ENCODE measurements around the gene MAPKBP1. TPM values are rescaled to one million over a fixed set of nuclear protein-coding genes. Genes with fewer than 3 reads are reported as not detected.
A peak's percentile ranks its signal among the peaks of the same experiment; 100 is the strongest.

Gene MAPKBP1
- total and polyA plus RNA-seq, 9 of the 15 experiments (the other 6 are each of a cell fraction or from before 2014, with no cell fraction given): 0.15 to 9.5 (median 4.5) TPM

DNA sequence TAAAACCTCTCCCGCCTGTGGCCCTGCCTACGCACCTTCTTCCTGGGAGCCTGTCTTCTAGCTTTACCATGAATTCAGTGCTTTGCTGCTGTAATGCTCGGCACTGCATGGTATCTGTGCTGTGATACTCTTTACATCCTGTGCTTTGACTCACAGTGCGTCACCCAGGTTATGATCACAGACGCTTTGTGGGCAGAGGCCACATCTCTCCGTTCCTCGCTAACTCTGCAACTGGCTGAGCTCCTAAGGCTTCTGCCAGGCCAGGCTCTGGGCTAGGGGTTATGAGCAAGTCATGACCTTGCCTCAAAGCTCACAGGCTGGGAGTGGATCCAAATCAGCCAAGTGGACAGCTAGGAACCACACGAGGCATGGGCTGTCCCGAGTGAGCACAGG is 96.4 kb downstream of the MAPKBP1 start:
- Histone ChIP-seq H3K27me3 (ENCODE audit: control insufficient read depth in 2 of 2, insufficient read depth in 2 of 2, low read length in 2 of 2) (peaks cover 72 to 97% of the 10 kb centered on the region in 2 experiments; a peak in 4 of 5 replicates), H2AFZ (ENCODE audit: low read depth, low read length) (no peak overlapping the region), H3K4me1 (replicated peaks in 1 of 2; ENCODE audit: control insufficient read depth in 2 of 2, insufficient read depth in 2 of 2, low read length in 2 of 2) (peaks cover 0 to 45% of the 10 kb centered on the region in 2 experiments; a peak in 3 of 5 replicates), H3K4me2 (ENCODE audit: insufficient read depth, low read length) (no peak overlapping the region), H3K9me1 (ENCODE audit: control insufficient read depth, insufficient read depth, low read length) (no peaks in the 10 kb centered on the region), H3K79me2 (ENCODE audit: control insufficient read depth, insufficient read depth, low read length) (no peaks in the 10 kb centered on the region), H3K36me3 (ENCODE audit: control insufficient read depth, insufficient read depth, low read length) (no peaks in the 10 kb centered on the region), H3K27ac (ENCODE audit: extremely low read depth, low read depth, low read length) (no peak overlapping the region), H3K4me3 (no peak overlapping the region), H3K9ac (ENCODE audit: insufficient read depth in 1 of 2, low read depth in 2 of 2, low read length in 2 of 2) (peak overlapping the region in 1 of 2 experiments; percentile 0; a peak in 1 of 4 replicates), H3K9me3 (replicated peaks; ENCODE audit: control insufficient read depth, insufficient read depth, low read depth, low read length) (no peaks in the 10 kb centered on the region), H4K20me1 (replicated peaks; ENCODE audit: control insufficient read depth, insufficient read depth, low read length) (peaks cover 32% of the 10 kb centered on the region)
- FAIRE-seq (peak; percentile 55), DNase-seq (ENCODE audit: extremely low read depth in 1 of 4, low spot score in 3 of 4) (peak in 1 of 4 experiments; percentile 46), ATAC-seq (no peak; the same call in 1 of the 3 replicates)
- POLR2A ChIA-PET: interaction anchor here (0.5 to 1.0 kb wide), 6 partner anchors 9 to 294 kb away, joined by 3 to 5 read pairs (median 3); no protein-coding TSS in a partner anchor
- CTCF ChIA-PET (ENCODE audit: low intra/inter-chr PET ratio): no interaction called here
- in situ Hi-C loops (cut with MboI): no loop called here
- WGBS (ENCODE audit: insufficient coverage, low coverage, missing lambda C conversion rate): 5% methylated on average over 9 of the region's 9 CpGs
- intact Hi-C loops (cut with micrococcal nuclease): no loop called here
- no TSS peak for BruUV-seq (replicated peaks)
- TF ChIP-seq ZBED1 (IDR thresholded peaks at IDR 0.05) (no peak), ZBTB1 (CRISPR knock-in tag; IDR thresholded peaks at IDR 0.05; ENCODE audit: borderline replicate concordance, low read depth) (no peak), RCOR1 (IDR thresholded peaks at IDR 0.05; ENCODE audit: borderline replicate concordance in 1 of 2, low read depth in 2 of 2, low read length in 2 of 2) (no peak), OTX1 (CRISPR knock-in tag; IDR thresholded peaks at IDR 0.05) (no peak), ZNF133 (CRISPR knock-in tag; IDR thresholded peaks at IDR 0.05) (no peak), BDP1 (IDR thresholded peaks at IDR 0.05; ENCODE audit: insufficient read depth, insufficient read length) (no peak)
- TF ChIP-seq, protein P1, sequence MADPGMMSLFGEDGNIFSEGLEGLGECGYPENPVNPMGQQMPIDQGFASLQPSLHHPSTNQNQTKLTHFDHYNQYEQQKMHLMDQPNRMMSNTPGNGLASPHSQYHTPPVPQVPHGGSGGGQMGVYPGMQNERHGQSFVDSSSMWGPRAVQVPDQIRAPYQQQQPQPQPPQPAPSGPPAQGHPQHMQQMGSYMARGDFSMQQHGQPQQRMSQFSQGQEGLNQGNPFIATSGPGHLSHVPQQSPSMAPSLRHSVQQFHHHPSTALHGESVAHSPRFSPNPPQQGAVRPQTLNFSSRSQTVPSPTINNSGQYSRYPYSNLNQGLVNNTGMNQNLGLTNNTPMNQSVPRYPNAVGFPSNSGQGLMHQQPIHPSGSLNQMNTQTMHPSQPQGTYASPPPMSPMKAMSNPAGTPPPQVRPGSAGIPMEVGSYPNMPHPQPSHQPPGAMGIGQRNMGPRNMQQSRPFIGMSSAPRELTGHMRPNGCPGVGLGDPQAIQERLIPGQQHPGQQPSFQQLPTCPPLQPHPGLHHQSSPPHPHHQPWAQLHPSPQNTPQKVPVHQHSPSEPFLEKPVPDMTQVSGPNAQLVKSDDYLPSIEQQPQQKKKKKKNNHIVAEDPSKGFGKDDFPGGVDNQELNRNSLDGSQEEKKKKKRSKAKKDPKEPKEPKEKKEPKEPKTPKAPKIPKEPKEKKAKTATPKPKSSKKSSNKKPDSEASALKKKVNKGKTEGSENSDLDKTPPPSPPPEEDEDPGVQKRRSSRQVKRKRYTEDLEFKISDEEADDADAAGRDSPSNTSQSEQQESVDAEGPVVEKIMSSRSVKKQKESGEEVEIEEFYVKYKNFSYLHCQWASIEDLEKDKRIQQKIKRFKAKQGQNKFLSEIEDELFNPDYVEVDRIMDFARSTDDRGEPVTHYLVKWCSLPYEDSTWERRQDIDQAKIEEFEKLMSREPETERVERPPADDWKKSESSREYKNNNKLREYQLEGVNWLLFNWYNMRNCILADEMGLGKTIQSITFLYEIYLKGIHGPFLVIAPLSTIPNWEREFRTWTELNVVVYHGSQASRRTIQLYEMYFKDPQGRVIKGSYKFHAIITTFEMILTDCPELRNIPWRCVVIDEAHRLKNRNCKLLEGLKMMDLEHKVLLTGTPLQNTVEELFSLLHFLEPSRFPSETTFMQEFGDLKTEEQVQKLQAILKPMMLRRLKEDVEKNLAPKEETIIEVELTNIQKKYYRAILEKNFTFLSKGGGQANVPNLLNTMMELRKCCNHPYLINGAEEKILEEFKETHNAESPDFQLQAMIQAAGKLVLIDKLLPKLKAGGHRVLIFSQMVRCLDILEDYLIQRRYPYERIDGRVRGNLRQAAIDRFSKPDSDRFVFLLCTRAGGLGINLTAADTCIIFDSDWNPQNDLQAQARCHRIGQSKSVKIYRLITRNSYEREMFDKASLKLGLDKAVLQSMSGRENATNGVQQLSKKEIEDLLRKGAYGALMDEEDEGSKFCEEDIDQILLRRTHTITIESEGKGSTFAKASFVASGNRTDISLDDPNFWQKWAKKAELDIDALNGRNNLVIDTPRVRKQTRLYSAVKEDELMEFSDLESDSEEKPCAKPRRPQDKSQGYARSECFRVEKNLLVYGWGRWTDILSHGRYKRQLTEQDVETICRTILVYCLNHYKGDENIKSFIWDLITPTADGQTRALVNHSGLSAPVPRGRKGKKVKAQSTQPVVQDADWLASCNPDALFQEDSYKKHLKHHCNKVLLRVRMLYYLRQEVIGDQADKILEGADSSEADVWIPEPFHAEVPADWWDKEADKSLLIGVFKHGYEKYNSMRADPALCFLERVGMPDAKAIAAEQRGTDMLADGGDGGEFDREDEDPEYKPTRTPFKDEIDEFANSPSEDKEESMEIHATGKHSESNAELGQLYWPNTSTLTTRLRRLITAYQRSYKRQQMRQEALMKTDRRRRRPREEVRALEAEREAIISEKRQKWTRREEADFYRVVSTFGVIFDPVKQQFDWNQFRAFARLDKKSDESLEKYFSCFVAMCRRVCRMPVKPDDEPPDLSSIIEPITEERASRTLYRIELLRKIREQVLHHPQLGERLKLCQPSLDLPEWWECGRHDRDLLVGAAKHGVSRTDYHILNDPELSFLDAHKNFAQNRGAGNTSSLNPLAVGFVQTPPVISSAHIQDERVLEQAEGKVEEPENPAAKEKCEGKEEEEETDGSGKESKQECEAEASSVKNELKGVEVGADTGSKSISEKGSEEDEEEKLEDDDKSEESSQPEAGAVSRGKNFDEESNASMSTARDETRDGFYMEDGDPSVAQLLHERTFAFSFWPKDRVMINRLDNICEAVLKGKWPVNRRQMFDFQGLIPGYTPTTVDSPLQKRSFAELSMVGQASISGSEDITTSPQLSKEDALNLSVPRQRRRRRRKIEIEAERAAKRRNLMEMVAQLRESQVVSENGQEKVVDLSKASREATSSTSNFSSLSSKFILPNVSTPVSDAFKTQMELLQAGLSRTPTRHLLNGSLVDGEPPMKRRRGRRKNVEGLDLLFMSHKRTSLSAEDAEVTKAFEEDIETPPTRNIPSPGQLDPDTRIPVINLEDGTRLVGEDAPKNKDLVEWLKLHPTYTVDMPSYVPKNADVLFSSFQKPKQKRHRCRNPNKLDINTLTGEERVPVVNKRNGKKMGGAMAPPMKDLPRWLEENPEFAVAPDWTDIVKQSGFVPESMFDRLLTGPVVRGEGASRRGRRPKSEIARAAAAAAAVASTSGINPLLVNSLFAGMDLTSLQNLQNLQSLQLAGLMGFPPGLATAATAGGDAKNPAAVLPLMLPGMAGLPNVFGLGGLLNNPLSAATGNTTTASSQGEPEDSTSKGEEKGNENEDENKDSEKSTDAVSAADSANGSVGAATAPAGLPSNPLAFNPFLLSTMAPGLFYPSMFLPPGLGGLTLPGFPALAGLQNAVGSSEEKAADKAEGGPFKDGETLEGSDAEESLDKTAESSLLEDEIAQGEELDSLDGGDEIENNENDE (IDR thresholded peaks at IDR 0.05; ENCODE audit: low read depth, low read length): no peak
- TF ChIP-seq, protein P2, sequence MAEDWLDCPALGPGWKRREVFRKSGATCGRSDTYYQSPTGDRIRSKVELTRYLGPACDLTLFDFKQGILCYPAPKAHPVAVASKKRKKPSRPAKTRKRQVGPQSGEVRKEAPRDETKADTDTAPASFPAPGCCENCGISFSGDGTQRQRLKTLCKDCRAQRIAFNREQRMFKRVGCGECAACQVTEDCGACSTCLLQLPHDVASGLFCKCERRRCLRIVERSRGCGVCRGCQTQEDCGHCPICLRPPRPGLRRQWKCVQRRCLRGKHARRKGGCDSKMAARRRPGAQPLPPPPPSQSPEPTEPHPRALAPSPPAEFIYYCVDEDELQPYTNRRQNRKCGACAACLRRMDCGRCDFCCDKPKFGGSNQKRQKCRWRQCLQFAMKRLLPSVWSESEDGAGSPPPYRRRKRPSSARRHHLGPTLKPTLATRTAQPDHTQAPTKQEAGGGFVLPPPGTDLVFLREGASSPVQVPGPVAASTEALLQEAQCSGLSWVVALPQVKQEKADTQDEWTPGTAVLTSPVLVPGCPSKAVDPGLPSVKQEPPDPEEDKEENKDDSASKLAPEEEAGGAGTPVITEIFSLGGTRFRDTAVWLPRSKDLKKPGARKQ (CRISPR knock-in tag; IDR thresholded peaks at IDR 0.05): no peak
- TF ChIP-seq, protein P3, sequence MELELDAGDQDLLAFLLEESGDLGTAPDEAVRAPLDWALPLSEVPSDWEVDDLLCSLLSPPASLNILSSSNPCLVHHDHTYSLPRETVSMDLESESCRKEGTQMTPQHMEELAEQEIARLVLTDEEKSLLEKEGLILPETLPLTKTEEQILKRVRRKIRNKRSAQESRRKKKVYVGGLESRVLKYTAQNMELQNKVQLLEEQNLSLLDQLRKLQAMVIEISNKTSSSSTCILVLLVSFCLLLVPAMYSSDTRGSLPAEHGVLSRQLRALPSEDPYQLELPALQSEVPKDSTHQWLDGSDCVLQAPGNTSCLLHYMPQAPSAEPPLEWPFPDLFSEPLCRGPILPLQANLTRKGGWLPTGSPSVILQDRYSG (tag; conservative IDR thresholded peaks at IDR 0.05; ENCODE audit: low read depth): no peak

All from K562 (cell line).